ENCODE results near the gene ATP2B1. TPM values are rescaled to one million over a fixed set of nuclear protein-coding genes. Genes with fewer than 3 reads are reported as not detected.

Gene ATP2B1
- total RNA-seq, 1 donor from 2014 or later: 19.5 TPM

DNA sequence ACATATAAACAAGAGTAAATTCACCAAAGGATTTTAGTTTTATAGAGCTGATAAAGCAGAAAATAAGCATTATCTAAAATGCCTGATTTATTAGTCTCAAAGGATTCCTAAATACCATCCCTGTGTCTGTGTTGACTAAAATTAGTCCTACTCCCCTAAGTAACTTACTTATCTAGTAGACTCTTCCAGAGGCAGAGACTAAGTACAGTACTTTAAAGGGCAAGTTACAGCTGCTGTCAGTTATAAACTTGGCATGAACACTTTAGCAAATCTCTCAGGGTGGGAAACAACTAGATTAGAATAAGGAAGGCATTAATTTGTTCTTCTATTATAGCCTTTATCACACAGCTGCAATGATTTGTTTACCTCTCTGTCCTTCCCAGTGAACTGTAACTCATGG is 46.0 kb downstream of the ATP2B1 start:
- intact Hi-C loops (cut with micrococcal nuclease): no loop called here

DNA sequence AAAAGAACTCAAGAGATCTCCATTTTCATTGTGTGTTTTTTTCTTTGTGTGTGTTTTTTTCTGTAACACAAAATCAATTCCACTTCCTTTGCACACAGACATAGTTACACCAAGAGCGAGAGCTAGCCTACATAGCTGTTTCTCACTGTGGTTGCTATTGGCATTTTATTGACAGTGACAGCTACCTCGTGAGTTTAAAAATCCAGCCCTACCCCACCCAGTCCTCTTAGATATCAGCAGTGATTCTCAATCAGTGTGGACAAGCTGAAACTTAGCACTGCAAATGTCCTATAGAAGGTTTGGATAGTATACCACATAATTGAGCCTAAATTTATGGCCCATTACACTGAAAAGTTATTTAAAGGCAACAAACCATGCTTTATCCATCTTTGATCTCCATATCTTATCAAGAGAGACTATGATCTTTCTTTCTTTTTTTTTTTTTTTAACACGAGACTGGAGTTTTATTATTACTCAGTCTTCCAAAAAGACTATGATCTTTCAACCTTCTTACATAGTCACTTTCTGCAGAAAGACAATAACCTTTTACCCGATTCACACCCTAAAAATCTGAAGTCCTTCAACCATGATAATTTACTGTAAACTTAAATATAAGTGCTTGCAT is 46.8 kb downstream of the ATP2B1 start:
- intact Hi-C loops (cut with micrococcal nuclease): no loop called here

- intact Hi-C loops (cut with micrococcal nuclease): no loop called here
These were observed 50.9 kb downstream of the ATP2B1 start for GRCh38 chr12:89657739-89658138.

- intact Hi-C loops (cut with micrococcal nuclease): no loop called here
These were observed 51.6 kb downstream of the ATP2B1 start for GRCh38 chr12:89657066-89657465.

- intact Hi-C loops (cut with micrococcal nuclease): no loop called here
These were observed 52.8 kb downstream of the ATP2B1 start for GRCh38 chr12:89655841-89656240.

DNA sequence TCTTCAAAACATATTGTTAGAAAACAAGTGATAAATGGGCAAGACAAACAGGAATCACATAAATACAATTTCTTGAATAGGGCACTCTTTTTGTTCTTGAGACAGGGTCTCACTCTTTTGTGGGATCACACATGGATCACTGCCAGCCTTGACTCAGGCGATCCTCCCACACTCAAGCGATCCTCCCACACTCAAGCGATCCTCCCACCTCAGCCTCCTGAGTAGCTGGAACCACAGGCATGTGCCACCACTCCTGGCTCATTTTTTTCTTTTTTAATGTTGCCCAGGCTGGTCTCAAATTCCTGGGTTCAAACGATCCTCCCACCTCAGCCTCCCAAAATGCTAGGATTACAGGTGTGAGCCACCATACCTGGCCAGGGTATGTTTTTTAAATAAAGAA is 57.4 kb downstream of the ATP2B1 start:
- intact Hi-C loops (cut with micrococcal nuclease): no loop called here

DNA sequence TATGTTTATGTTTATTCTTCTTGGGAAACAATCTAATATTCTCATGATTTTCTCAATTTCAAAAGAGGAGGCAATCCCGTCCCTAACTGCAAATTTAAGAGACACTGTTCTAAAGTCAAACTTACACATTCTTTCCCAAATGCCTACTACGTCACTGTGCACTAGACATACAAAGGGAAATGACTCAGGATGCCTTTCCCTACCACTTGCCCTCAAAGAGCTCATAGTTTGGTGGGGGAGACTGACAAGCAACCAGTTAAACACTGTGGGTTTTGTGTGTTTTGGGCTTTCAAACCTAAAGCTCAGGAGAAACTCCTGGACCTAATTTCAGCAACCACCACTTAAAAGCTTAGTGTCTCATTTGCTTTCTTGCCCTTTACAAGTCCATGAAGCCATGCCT is 58.4 kb downstream of the ATP2B1 start:
- intact Hi-C loops (cut with micrococcal nuclease): no loop called here

DNA sequence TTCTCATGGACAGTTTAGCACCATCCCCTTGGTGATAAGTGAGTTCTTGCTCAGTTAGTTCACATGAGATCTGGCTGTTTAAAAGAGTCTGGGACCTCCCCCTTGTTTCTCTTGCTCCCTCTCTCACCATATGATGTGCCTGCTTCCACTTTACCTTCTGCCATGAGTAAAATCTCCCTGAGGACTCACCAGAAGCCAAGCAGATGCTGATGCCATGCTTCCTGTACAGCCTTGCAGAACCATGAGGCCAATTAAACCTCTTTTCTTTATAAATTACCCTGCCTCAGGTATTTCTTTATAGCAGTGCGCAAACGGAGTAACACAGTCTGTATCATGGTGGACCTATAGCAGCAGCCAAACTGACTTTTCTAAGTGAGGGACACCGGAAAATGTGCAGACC is 58.8 kb downstream of the ATP2B1 start:
- intact Hi-C loops (cut with micrococcal nuclease): no loop called here

- intact Hi-C loops (cut with micrococcal nuclease): no loop called here
These were observed 59.5 kb downstream of the ATP2B1 start for GRCh38 chr12:89649139-89649538.

DNA sequence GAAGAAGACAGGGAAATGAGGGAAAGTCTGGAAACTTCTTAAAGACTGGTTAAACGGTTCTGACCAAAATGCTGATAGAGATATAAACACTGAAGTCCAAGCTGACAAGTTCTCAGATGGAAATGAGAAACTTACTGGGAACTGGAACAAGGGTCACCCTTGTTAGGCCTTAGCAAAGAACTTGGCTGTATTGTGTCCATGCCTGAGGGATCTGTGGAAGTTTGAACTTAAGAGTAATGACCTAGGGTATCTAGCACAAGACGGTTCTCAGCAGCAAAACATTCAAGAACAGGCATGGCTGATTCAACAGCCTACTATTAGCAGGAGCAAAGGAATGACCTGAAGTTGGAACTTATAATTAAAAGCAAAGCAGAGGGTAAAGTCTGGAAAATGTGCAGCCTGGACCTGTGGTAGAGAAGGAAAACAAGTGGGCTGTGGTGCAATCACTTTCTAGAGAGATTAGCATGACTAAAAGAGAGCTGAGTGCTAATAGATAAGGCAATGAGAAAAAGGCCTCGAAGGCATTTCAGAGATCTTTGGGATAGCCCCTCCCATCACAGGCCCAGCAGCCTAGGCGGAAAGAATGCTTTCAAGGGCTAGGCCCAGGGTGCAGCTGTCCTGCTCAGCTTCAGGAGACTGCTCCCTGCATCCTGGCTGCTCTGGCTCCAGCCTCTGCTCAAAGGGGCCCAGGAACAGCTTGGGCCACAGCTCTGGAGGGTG is 60.3 kb downstream of the ATP2B1 start:
- intact Hi-C loops (cut with micrococcal nuclease): no loop called here

DNA sequence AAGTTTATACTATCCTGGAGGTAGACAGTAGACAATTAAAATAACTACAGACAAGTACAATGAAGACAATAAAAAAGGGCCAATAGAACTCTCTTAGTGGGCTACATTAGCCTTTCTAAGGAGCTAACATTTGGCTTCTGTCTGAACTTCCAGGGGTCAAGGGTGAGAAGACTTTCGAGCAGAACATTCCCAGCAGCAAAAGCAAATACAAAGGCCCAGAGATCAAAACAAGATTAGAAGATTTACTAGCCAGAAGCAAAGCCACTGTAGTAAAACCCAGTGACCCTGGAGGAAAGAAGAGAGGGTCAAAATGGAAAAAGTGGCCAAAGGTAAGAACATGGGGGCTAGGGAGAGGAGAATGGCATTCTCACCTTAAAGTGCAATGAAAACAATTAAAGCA is 63.2 kb downstream of the ATP2B1 start:
- intact Hi-C loops (cut with micrococcal nuclease): no loop called here

- intact Hi-C loops (cut with micrococcal nuclease): no loop called here
These were observed 65.7 kb downstream of the ATP2B1 start for GRCh38 chr12:89642959-89643358.

GRCh38 chr12:89636776-89637160 is 71.9 kb downstream of the ATP2B1 start:
- intact Hi-C loops (cut with micrococcal nuclease): no loop called here

- intact Hi-C loops (cut with micrococcal nuclease): no loop called here
These were observed 72.4 kb downstream of the ATP2B1 start for GRCh38 chr12:89636052-89636775.

- intact Hi-C loops (cut with micrococcal nuclease): no loop called here
These were observed 74.1 kb downstream of the ATP2B1 start for GRCh38 chr12:89634508-89634907.

DNA sequence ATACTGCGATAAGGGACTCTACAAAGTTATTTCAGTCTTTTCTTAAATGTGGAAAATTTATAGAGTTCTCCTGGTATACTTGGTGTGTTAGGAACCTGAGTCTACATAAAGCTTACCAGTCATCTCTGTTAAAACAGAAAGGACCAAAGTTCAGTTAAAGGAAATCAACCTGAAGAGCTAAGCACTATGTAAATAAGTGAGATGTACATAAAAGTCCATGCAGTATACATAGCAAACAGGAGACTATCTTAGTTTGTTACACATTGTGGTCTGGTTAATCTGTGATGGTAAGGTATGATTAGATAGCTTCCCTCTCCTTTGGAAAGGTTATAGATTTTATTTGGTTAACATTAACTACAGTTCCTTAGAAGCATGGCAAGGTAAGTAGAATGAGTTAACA is 75.9 kb downstream of the ATP2B1 start:
- intact Hi-C loops (cut with micrococcal nuclease): no loop called here

DNA sequence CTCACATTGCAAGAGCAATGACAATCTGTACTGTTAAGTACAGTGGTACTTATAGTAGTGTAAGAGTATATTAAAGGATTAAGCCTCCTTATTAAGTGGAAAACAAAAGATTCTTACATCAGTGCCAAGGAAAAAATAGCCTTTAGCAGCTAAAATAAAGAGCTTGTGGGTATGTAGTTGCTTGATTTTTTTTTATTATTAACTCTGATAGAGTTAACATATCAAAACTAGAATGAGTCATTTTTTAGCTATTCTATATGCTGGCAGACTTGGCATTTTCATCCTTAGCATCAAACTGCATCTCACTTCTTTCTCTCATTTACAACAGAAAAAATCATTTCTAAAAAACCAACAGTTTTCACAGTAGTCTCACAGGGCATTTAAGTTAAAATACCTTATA is 86.5 kb downstream of the ATP2B1 start:
- intact Hi-C loops (cut with micrococcal nuclease): no loop called here

DNA sequence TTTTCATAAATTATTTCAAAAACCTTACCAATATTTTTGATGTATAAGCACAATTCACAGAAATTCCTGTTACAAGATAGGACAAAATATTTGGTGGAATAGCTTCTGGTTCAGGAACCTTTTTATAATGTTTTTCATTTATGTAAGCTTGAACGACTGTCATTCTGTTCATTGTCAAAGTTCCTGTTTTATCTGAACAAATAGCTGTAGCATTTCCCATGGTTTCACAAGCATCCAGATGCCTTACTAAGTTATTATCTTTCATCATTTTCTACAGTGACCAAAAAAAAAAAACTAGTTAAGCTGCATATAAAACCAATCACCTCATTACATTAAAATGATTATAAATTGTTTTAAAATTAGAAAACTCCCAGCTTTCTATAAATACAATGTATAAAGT is 87.1 kb downstream of the ATP2B1 start:
- intact Hi-C loops (cut with micrococcal nuclease): no loop called here

DNA sequence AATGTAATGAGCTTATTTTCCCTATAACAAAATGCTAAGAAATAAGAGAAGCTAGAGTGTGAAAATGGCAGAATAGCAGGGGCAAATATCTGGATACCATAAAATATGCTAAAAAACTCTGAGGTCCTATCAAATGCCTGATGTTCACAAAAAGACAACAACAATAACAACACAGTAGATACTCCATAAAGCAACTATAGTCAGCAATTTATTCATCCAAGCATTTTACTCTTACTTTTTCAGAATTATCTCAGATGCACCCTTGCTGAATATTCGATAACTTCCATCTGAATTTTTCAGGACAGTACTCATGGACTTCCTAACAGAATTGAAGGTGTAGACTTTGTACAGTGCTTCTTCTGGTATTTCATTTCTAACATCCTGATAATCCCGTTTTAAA is 88.9 kb downstream of the ATP2B1 start:
- intact Hi-C loops (cut with micrococcal nuclease): no loop called here

- intact Hi-C loops (cut with micrococcal nuclease): no loop called here
These were observed 90.3 kb downstream of the ATP2B1 start for GRCh38 chr12:89618113-89618862.

DNA sequence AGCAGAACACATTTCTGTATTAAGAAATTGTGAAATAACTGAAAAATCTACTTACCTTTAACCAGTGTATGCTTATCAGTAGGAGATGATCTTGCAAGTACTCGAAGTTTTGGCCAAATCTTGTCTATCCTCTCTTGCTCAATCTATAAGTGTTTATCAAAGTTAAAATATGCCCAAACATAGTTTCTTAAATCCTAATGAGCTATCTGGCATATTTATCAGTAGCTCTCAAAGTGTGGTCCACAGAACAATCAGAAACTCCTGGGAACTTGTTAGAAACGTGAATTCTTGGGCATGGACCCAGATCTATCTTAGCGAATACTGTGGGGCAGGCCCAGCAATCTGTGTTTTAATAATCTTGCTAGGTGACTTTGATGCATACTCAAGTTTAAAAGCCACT is 98.3 kb downstream of the ATP2B1 start:
- intact Hi-C loops (cut with micrococcal nuclease): no loop called here

GRCh38 chr12:89603678-89604077 is 105.0 kb downstream of the ATP2B1 start:
- intact Hi-C loops (cut with micrococcal nuclease): no loop called here
